ENCODE measurements around the gene FLOT2.

GRCh38 chr17:28928061-28928460, 30.5 kb upstream of the FLOT2 start:
- TF ChIP-seq TCF12 (IDR thresholded peaks at IDR 0.05) = no peak
- TF ChIP-seq REST (IDR thresholded peaks at IDR 0.05; ENCODE audit: low read depth, low read length) = no peak
- TF ChIP-seq, protein P1, sequence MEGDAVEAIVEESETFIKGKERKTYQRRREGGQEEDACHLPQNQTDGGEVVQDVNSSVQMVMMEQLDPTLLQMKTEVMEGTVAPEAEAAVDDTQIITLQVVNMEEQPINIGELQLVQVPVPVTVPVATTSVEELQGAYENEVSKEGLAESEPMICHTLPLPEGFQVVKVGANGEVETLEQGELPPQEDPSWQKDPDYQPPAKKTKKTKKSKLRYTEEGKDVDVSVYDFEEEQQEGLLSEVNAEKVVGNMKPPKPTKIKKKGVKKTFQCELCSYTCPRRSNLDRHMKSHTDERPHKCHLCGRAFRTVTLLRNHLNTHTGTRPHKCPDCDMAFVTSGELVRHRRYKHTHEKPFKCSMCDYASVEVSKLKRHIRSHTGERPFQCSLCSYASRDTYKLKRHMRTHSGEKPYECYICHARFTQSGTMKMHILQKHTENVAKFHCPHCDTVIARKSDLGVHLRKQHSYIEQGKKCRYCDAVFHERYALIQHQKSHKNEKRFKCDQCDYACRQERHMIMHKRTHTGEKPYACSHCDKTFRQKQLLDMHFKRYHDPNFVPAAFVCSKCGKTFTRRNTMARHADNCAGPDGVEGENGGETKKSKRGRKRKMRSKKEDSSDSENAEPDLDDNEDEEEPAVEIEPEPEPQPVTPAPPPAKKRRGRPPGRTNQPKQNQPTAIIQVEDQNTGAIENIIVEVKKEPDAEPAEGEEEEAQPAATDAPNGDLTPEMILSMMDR (IDR thresholded peaks at IDR 0.05) = no peak
- no peak for TF ChIP-seq SIN3A (IDR thresholded peaks at IDR 0.05; ENCODE audit: borderline replicate concordance, low read depth, low read length)
- TF ChIP-seq POLR2AphosphoS5 (IDR thresholded peaks at IDR 0.05; ENCODE audit: low read depth, low read length) = no peak
- TF ChIP-seq RAD21 (IDR thresholded peaks at IDR 0.05; ENCODE audit: low read length) = no peak
- TF ChIP-seq FOSL2 (IDR thresholded peaks at IDR 0.05; ENCODE audit: borderline replicate concordance, low read depth) = 0 out of 2 replicates have a peak, but pooled peaks have one; percentile 14
- TF ChIP-seq TEAD4 (IDR thresholded peaks at IDR 0.05; ENCODE audit: borderline replicate concordance, insufficient read depth) = no peak
- no peak for TF ChIP-seq JUND (IDR thresholded peaks at IDR 0.05)
- no peak for TF ChIP-seq FOXJ3 (CRISPR knock-in tag; IDR thresholded peaks at IDR 0.05)
